HL-60 (cell line): ENCODE results near the gene MAP1B.

Source experiments
- CTCF ChIP-seq: IDR thresholded peaks from one replicate; pipeline ENCODE4 v1.5.1; 2011; ENCODE audit warnings: low read length, control low read depth, inconsistent platforms; ENCODE audit not compliant: insufficient read depth
- SPI1 ChIP-seq: IDR thresholded peaks from 2 replicates; pipeline ENCODE4 v1.6.1; 2012; ENCODE audit warnings: low read depth, mild to moderate bottlenecking, borderline replicate concordance

GRCh38 chr5:72237879-72238278 is 130.6 kb downstream of the MAP1B start:
- TF ChIP-seq CTCF = no peak
- TF ChIP-seq SPI1 = no peak
